Activated naive CD8-positive, alpha-beta T cell (primary cell): ENCODE data around the gene TOM1.

Experiments used
- H3K27ac Mint-ChIP-seq: one replicate; pipeline ENCODE4 v1.8.0; 2021; ENCODE audit warnings: mixed read lengths
- H3K27me3 Mint-ChIP-seq: one replicate; pipeline ENCODE4 v1.8.0; 2021; ENCODE audit warnings: mixed read lengths
- H3K36me3 Mint-ChIP-seq: one replicate; pipeline ENCODE4 v1.8.0; 2021; ENCODE audit warnings: mixed read lengths
- H3K4me1 Mint-ChIP-seq: one replicate; pipeline ENCODE4 v1.8.0; 2021; ENCODE audit warnings: low read depth, mixed read lengths
- H3K4me3 Mint-ChIP-seq: one replicate; pipeline ENCODE4 v1.8.0; 2021; ENCODE audit warnings: mild to moderate bottlenecking, mixed read lengths
- H3K9me3 Mint-ChIP-seq: one replicate; pipeline ENCODE4 v1.8.0; 2021; ENCODE audit warnings: low read depth, mixed read lengths

The TOM1 gene

DNA sequence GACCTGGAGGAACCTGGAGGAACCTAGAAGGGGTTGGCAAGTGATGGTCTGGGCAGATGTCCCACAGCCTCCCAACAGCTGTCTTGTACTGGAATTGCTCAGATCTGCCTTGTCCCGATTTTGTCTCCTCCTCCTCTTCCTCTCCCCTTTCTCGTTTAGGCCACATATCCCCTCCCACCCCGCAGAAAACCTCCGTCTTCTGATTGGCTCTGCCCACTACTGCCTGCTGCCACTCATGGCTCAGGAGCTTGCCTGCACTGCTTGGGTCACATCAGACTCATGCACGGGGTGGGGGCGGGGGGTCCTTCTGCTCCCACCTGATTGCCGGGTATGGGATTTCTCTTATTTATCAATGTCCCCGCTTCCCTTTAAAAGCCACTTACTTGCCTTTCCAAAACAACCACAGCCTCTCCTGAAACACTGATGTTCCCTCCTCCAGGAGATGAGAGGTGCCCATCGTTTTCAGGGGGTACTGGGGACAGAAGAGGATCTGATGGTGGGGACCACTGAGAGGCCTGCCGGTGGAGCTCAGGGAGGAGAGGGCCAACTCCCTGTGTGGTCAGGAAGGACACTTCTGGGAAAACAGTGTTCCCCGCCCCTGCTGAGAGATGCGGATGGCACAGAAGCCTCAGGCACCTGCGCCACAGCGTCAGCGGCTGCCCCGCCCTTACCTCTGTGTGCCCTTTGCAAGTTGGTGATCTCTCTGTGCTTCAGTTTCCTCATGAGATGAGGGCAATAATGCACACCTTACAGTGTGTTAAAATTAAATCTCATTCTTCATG is 14.7 kb downstream of the TOM1 start:
- no peak overlapping the region for H3K4me3 Mint-ChIP-seq
- H3K9me3 Mint-ChIP-seq, result no peaks in the 10 kb centered on the region
- peaks cover 32% of the 10 kb centered on the region for H3K4me1 Mint-ChIP-seq
- no peak overlapping the region for H3K27ac Mint-ChIP-seq
- H3K36me3 Mint-ChIP-seq, result peaks cover 2% of the 10 kb centered on the region
- no peaks in the 10 kb centered on the region for H3K27me3 Mint-ChIP-seq

DNA sequence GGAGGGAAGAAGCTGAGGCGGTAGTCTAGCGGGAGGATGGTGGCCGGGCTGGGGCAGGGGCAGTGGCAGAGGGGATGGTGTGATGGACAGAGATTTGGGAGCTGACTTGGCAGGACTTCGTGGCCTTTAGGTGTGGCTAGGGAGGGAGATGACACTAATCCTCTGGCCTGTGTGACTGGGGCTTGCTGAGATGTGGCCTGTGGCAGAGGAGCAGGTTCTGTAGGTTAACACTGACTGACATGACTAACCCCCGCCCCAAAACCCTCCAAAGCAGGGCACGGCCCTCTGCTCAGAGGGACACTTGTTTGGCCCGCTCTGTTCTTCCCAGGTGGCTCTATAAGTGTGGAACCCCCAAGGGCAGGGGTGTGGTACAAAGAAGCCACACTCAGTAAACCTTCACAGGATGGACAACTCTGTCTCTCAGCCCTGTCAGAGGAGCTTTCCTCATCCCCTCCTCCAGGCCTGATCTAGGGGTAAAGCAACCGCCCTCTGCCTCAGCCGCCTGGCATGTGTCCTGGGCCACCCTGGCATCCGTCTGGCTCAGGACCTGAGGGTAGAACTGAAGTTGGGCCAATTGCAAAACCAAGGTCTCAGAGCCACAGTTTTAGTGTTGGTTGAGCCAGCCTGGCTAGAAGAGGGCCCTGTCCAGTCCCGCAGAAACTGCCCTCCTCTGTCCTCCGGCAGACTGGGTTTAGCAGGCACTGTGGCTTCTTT is 15.6 kb downstream of the TOM1 start:
- H3K36me3 Mint-ChIP-seq, result no peaks in the 10 kb centered on the region
- no peak overlapping the region for H3K27ac Mint-ChIP-seq
- no peaks in the 10 kb centered on the region for H3K27me3 Mint-ChIP-seq
- no peaks in the 10 kb centered on the region for H3K9me3 Mint-ChIP-seq
- no peak overlapping the region for H3K4me3 Mint-ChIP-seq
- peaks cover 26% of the 10 kb centered on the region for H3K4me1 Mint-ChIP-seq

DNA sequence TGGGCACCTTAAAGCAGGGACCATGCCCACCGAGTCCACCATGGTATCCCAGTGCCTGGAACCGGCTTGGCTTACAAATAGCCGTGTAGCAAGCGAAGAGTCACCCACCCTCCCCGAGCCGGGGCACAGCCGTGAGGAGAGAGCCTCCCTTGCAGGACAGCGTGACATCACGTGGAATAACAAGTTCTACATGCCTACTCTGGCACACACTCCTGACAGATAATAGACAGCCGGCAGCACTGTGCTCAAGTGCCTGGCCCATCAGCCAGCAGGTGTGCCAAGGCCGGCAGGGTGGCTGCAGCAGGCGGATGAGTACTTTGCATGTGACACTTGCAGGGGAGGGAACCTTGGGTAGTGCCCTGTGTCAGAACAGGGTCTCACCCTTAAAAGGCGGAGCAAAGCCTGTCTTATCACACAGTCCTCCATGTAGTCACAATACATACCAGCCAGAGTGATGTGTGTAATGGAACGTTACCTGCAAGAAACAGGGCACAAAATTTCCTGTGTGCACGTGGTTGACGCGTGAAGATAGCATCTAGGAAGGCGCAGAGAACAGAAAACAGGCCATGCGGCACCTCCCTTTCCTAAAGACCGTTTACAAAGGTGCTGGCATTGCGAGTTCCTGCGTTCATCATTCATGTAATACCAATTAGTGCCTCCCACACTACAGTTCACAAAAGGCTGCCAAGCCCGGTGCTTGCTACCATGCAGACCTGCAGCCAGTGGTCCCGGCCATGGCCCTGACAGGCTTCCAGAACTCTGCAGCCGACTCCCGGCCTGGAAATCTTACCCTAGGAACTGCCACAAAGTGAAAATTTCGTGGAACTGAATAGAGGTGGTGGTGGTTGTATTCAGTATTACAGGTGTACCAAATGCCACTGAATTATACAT is 16.4 kb downstream of the TOM1 start:
- Mint-ChIP-seq H3K27me3 (no peaks in the 10 kb centered on the region), H3K4me1 (peaks cover 19% of the 10 kb centered on the region), H3K9me3 (no peaks in the 10 kb centered on the region), H3K36me3 (no peaks in the 10 kb centered on the region), H3K27ac (no peak overlapping the region), H3K4me3 (no peak overlapping the region)

DNA sequence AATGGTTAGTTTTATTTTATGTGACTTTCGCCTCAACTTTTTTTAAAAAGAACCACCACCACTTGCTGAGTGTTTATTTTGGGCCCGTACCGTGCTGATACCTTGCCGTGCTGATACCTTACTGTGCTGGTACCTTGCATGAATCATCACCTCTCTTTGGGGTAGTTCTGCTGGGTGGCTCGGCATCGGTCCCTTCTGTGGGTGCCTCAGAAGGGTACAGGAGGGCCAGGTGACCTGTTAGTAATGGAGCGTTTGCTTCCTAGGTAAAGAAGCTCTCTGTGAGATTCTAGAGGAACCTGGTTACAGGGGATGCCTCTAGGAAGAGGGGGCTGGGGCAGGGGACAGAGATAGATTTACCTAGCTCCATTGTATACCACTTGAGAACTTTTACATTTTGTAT is 17.1 kb downstream of the TOM1 start:
- no peaks in the 10 kb centered on the region for H3K9me3 Mint-ChIP-seq
- H3K27ac Mint-ChIP-seq, result no peak overlapping the region
- no peak overlapping the region for H3K4me3 Mint-ChIP-seq
- H3K4me1 Mint-ChIP-seq, result peaks cover 16% of the 10 kb centered on the region
- H3K36me3 Mint-ChIP-seq, result no peaks in the 10 kb centered on the region
- no peaks in the 10 kb centered on the region for H3K27me3 Mint-ChIP-seq

DNA sequence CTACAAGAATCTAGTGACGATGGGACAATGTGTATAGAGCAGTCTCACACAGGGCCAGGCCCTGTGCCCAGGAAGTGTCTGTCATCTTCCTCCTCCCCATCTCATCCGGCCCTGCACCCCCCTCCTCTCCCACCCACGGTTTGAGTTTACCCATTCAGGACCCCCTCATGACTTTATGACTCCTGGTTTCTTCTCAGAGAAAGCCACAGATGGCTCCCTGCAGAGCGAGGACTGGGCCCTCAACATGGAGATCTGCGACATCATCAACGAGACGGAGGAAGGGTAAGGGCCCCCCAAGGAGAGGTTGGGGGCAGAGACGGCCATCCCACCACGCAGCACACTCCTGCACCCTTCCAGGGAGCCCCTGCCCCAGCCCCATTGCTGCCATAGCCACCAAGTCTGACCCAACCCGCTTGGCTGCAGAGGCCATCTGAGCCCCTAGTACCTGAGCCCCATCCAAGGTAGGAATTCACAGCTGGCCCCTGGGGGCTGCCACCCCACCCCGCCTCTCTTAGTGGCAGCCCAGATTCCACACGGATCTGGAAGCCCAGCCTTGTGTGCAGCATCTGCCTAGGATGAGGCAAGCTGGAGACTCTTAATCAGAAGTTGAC is 18.1 kb downstream of the TOM1 start:
- Mint-ChIP-seq H3K4me3 (no peak overlapping the region), H3K27ac (no peak overlapping the region), H3K27me3 (no peaks in the 10 kb centered on the region), H3K4me1 (peaks cover 8% of the 10 kb centered on the region), H3K36me3 (no peaks in the 10 kb centered on the region), H3K9me3 (no peaks in the 10 kb centered on the region)

DNA sequence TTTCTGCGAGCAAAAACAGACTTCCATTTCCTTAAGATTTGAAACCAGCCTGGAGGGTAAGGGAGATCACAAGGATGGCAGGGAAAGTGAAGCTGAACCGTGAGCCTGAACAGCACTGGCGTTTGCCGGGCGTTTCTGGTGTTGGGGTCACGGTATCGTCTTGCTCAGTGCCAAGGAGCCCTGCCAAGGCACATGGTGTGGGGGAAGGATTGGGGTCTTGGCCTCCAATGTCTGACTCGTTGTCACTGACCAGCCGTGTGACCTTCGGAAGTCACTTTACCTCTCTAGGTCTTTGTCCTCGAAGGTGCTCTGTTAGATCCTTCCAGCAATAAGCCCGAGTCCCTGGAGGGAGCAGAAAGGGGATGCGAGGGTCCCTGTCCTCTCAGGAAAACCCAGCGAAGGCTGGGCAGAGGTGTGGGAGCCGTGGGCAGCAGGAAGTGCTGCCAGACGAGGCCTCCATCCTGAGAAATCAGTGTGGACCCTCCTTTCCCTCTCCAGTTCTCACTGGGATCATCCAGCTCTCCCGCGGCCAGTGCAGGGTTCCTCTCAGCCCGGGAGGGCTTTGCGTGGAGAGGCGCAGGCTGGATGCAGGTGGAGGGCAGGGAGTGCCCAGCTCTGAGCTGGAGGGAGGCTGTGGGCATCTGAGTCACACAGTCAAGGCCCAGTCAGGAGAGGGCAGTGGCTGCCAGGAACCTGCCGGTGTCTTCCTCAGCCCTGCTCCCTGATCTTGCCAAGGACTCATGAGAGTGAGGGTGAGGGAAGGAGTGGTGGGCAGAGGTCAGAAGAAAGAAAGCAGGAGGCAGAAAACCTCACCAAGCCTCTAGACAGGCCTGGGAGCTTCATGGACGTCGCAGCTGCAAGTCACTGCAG is 18.9 kb downstream of the TOM1 start:
- no peaks in the 10 kb centered on the region for H3K9me3 Mint-ChIP-seq
- H3K4me1 Mint-ChIP-seq, result peaks cover 4% of the 10 kb centered on the region
- no peaks in the 10 kb centered on the region for H3K36me3 Mint-ChIP-seq
- H3K27ac Mint-ChIP-seq, result no peak overlapping the region
- no peaks in the 10 kb centered on the region for H3K27me3 Mint-ChIP-seq
- no peak overlapping the region for H3K4me3 Mint-ChIP-seq

DNA sequence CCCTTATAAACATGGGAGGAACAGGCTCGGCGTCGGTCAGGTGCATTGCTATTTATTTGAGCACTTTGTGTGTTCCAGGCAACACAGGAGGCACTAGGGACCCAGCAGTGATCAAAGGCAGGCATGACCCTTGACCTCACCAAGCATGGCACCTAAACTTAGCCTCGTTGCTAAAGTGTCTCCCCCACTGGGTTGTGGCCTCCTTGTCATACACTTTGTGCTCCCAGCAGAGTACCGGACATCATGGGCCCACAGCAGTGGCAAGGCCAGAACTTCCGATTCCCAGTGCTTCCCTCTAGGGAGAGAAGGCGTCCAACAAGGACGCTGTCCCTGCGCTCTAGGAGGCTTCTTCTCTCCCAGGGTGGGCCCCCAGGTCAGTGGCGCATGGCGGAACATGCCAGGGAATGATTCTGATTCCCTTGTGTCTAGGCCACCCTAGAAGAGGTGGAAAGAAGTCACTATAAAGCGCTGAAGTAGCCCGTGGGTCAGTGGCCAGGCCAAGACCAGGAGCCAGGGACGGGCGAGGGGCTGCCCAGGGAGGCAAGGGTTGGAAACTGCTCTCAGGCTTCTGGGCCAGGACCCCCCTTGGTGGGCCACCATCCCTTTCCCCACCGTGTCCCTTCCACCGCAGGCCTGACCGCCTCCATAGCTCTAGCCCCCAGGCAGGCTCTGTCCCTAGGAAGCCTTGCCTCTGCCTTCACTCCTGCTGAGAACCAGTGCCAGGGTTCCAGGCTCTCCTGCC is 19.7 kb downstream of the TOM1 start:
- Mint-ChIP-seq H3K4me1 (peaks cover 4% of the 10 kb centered on the region), H3K36me3 (no peaks in the 10 kb centered on the region), H3K27me3 (no peaks in the 10 kb centered on the region), H3K4me3 (no peak overlapping the region), H3K27ac (no peak overlapping the region), H3K9me3 (no peaks in the 10 kb centered on the region)

DNA sequence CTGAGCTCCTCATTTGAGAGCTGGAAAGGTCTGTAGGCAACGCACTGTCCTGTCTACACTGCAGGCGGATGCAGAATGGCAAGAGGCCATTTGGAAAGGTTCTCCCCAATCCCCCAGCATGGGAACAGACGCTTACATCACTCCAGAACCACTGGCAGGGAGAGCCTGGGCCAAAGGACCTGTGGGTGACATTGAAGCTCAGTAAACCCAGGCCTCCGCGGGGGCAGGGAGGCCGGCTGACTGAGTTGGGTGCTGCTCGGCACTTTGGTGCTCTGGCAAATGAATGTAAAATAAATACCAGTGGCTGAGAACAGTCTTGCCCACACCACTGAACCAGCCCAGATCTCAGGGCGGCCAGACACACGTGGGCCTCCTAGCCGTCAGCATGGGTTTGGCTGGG is 22.4 kb downstream of the TOM1 start:
- Mint-ChIP-seq H3K9me3 (no peaks in the 10 kb centered on the region), H3K36me3 (peaks cover 2% of the 10 kb centered on the region), H3K4me3 (no peak overlapping the region)

DNA sequence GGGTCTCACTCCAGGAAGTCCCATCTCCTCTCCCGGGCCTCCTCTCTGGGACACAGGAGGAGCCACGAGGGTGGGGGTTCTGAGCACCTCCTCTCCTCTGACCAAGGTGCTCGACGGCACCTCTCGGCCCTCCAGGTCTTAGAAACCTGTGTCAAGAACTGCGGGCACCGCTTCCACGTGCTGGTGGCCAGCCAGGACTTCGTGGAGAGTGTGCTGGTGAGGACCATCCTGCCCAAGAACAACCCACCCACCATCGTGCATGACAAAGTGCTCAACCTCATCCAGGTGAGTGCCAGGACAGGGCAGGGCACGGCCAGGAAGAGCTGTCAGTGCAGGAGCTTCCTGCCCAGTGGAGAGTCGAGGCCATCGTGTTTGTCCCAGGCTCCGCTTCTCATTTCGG is 23.2 kb downstream of the TOM1 start:
- peaks cover under 1% of the 10 kb centered on the region for H3K4me1 Mint-ChIP-seq
- H3K27ac Mint-ChIP-seq, result no peak overlapping the region
- H3K4me3 Mint-ChIP-seq, result no peak overlapping the region
- no peaks in the 10 kb centered on the region for H3K9me3 Mint-ChIP-seq
- H3K36me3 Mint-ChIP-seq, result peaks cover 2% of the 10 kb centered on the region
- no peaks in the 10 kb centered on the region for H3K27me3 Mint-ChIP-seq

More for the DNA sequence above, 22.4 kb downstream of the TOM1 start:
- H3K4me1 Mint-ChIP-seq, result no peaks in the 10 kb centered on the region
- no peak overlapping the region for H3K27ac Mint-ChIP-seq
- H3K27me3 Mint-ChIP-seq, result no peaks in the 10 kb centered on the region

DNA sequence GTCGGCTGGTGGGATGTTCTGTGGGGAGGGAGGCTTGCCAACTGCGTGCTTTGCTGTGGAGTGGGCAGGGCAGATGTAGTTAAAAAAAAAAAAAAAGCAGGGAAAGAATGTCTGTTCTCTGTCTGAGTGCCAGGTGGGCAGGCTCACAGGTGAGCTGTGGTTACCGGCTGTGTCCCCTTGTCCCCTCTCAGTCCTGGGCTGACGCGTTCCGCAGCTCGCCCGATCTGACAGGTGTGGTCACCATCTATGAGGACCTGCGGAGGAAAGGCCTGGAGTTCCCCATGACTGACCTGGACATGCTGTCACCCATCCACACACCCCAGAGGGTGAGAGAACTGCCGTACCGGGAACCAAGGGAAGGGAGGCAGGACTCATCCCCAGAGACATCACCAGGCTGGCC is 23.6 kb downstream of the TOM1 start:
- Mint-ChIP-seq H3K36me3 (peaks cover 2% of the 10 kb centered on the region), H3K4me1 (peaks cover 4% of the 10 kb centered on the region), H3K9me3 (no peaks in the 10 kb centered on the region), H3K4me3 (no peak overlapping the region), H3K27ac (no peak overlapping the region), H3K27me3 (no peaks in the 10 kb centered on the region)

DNA sequence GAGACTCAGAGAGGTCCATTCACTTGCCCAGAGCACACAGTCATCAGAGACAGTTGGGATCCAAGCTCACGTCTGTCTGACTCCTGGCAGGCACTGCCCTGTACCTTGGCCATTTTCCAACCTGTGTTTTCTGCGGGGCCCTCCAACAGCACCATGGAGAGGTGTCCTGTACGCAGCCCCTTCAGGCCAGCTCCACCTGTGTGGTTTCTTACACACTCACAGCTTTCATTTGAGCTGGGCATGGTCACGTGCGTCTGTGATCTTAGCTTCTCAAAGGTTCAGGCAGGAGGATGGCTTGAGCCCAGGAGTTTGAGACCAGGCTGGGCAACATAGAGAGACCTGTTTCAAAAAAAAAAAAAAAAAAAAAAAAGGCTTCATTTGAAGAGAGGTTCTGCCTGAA is 24.4 kb downstream of the TOM1 start:
- H3K4me3 Mint-ChIP-seq, result no peak overlapping the region
- H3K9me3 Mint-ChIP-seq, result no peaks in the 10 kb centered on the region
- H3K4me1 Mint-ChIP-seq, result peaks cover 6% of the 10 kb centered on the region
- no peaks in the 10 kb centered on the region for H3K27me3 Mint-ChIP-seq
- no peak overlapping the region for H3K27ac Mint-ChIP-seq
- H3K36me3 Mint-ChIP-seq, result peaks cover 2% of the 10 kb centered on the region

DNA sequence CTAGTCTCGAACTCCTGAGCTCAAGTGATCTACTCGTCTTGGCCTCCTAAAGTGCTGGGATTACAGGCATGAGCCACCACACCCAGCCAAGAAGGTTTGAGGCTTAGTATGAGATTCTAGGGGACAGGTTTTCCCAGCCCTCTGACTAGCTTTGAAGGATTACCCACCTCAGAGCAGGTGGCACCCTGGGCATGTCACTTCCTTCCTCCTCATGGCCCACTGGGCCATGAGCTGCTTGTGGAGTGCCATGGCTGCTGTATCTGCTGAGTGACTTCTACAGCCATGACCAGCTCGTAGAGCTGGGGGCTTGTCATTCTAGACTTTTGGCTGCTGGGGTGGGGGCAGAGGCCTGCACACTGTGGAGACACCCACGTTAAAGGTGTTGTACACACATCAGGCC is 25.1 kb downstream of the TOM1 start:
- H3K27me3 Mint-ChIP-seq, result no peaks in the 10 kb centered on the region
- no peak overlapping the region for H3K4me3 Mint-ChIP-seq
- no peaks in the 10 kb centered on the region for H3K9me3 Mint-ChIP-seq
- no peak overlapping the region for H3K27ac Mint-ChIP-seq
- H3K36me3 Mint-ChIP-seq, result peaks cover 2% of the 10 kb centered on the region
- peaks cover 12% of the 10 kb centered on the region for H3K4me1 Mint-ChIP-seq

DNA sequence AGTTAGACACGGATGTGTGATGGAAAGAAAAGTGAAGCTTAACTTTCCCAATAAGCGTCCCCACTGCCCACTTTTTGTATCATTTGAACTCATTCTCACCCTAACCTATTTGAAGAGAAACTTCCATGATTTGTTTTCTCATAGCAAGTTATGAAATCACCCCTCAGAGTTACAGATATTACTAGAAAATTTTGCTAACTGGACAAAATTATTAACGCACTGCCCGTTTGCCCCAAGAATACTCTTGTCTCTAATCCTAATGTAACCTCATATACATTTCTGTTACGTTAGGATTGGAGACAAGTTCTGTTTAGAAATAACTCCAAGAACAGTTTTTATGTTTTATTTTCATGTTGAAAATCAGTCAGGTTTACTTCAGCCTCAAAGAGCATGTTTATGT is 25.5 kb downstream of the TOM1 start:
- Mint-ChIP-seq H3K4me1 (peaks cover 16% of the 10 kb centered on the region), H3K27me3 (no peaks in the 10 kb centered on the region), H3K36me3 (peaks cover 3% of the 10 kb centered on the region), H3K4me3 (no peak overlapping the region), H3K9me3 (no peaks in the 10 kb centered on the region), H3K27ac (no peak overlapping the region)
